ENCODE measurements around the gene HMCN1.
A peak's percentile ranks its signal among the peaks of the same experiment; 100 is the strongest.

Gene HMCN1

GRCh38 chr1:186002406-186002805 lies 268.2 kb downstream of the HMCN1 start:
- FAIRE-seq = no peak

GRCh38 chr1:186009039-186009737 lies 275.0 kb downstream of the HMCN1 start:
- no peak for DNase-seq (ENCODE audit: low spot score)
- FAIRE-seq = no peak

More at GRCh38 chr1:186002406-186002805, 268.2 kb downstream of the HMCN1 start:
- DNase-seq (ENCODE audit: low spot score) = no peak

- FAIRE-seq = no peak
- no peak for DNase-seq (ENCODE audit: low spot score)
These were observed 280.3 kb downstream of the HMCN1 start for GRCh38 chr1:186014370-186015037.

- FAIRE-seq (no peak), DNase-seq (ENCODE audit: low spot score) (no peak)
These were observed 282.7 kb downstream of the HMCN1 start for GRCh38 chr1:186016856-186017255.

- DNase-seq (ENCODE audit: low spot score) (no peak), FAIRE-seq (no peak)
These were observed 288.0 kb downstream of the HMCN1 start for GRCh38 chr1:186022184-186022583.

- DNase-seq (ENCODE audit: low spot score) = no peak
- no peak for FAIRE-seq
These were observed 292.8 kb downstream of the HMCN1 start for GRCh38 chr1:186026946-186027345.

- FAIRE-seq (no peak), DNase-seq (ENCODE audit: low spot score) (no peak)
These were observed 293.4 kb downstream of the HMCN1 start for GRCh38 chr1:186027621-186028020.

- DNase-seq (ENCODE audit: low spot score) = no peak
- FAIRE-seq = no peak
These were observed 296.3 kb downstream of the HMCN1 start for GRCh38 chr1:186030453-186030852.

- DNase-seq (ENCODE audit: low spot score) = peak; percentile 24
- no peak for FAIRE-seq
These were observed 299.7 kb downstream of the HMCN1 start for GRCh38 chr1:186033847-186034271.

- FAIRE-seq (no peak), DNase-seq (ENCODE audit: low spot score) (no peak)
These were observed 308.0 kb downstream of the HMCN1 start for GRCh38 chr1:186042230-186042629.

- DNase-seq (ENCODE audit: low spot score) (no peak), FAIRE-seq (no peak)
These were observed 309.1 kb downstream of the HMCN1 start for GRCh38 chr1:186043296-186043695.

GRCh38 chr1:186044079-186044685 lies 310.0 kb downstream of the HMCN1 start:
- DNase-seq (ENCODE audit: low spot score) (no peak), FAIRE-seq (no peak)

- no peak for FAIRE-seq
- DNase-seq (ENCODE audit: low spot score) = no peak
These were observed 312.4 kb downstream of the HMCN1 start for GRCh38 chr1:186046437-186047211.

GRCh38 chr1:186050360-186050759 lies 316.2 kb downstream of the HMCN1 start:
- FAIRE-seq = peak; percentile 78
- DNase-seq (ENCODE audit: low spot score) = peak; percentile 70

- FAIRE-seq = no peak
- DNase-seq (ENCODE audit: low spot score) = no peak
These were observed 319.8 kb downstream of the HMCN1 start for GRCh38 chr1:186054003-186054402.

GRCh38 chr1:186054932-186055331 lies 320.7 kb downstream of the HMCN1 start:
- FAIRE-seq (no peak), DNase-seq (ENCODE audit: low spot score) (no peak)

GRCh38 chr1:186055846-186056245 lies 321.7 kb downstream of the HMCN1 start:
- no peak for DNase-seq (ENCODE audit: low spot score)
- FAIRE-seq = no peak

- FAIRE-seq = no peak
These were observed 322.9 kb downstream of the HMCN1 start for GRCh38 chr1:186057086-186057485.

GRCh38 chr1:186059311-186059710 lies 325.1 kb downstream of the HMCN1 start:
- FAIRE-seq (no peak), DNase-seq (ENCODE audit: low spot score) (no peak)

More at GRCh38 chr1:186057086-186057485, 322.9 kb downstream of the HMCN1 start:
- no peak for DNase-seq (ENCODE audit: low spot score)

- DNase-seq (ENCODE audit: low spot score) = no peak
- no peak for FAIRE-seq
These were observed 325.6 kb downstream of the HMCN1 start for GRCh38 chr1:186059752-186060151.

GRCh38 chr1:186060226-186060625 lies 326.0 kb downstream of the HMCN1 start:
- FAIRE-seq = no peak
- no peak for DNase-seq (ENCODE audit: low spot score)
